GM12875 (cell line): ENCODE measurements around the gene KRT1.

ENCODE experiments used
- H3K4me3 ChIP-seq: one replicate; pipeline ENCODE4 v1.5.1; 2011; ENCODE audit warnings: low read depth, low read length, control low read depth
- TF ChIP-seq, protein P1 (sequence below): IDR thresholded peaks from 2 replicates; pipeline ENCODE4 v1.5.1; 2011; ENCODE audit warnings: low read depth, mild to moderate bottlenecking, control low read depth, inconsistent platforms, low read length, moderate library complexity, borderline replicate concordance; ENCODE audit not compliant: insufficient read depth

KRT1 gene

DNA sequence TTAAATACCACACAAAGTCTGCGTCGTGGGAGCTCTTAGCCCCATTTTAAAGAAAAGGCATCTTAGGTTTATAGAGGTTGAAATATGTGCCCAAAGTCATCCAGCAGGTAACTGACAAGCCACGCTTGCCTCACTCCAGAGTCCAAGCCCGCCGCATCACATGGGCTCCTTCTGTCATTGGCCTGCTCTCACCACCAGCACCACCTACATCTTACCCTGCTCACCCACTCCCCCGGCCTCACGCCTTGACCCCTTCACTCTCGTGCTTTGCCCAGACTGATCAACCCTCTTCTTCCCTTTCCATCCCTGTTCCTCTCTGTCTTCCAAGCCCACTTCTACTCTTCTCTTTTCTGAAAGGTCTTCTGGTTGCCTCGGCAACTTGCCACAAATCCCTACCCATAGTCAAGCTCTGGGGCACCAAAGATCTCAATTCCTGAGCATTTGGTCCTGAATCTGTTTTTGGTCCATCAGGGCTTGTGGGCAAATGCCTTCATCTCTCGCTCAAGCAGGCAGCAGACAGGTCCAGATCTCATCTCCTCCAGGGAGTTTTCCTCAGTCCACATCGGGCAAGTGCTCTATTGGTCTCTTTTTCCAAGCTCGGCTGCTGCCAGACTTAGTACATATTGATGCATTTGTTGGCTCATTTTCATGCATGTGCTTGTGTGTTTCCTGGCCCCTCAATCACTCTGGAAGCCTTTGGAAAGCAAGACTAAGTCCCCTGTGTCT lies 3.5 kb upstream of the KRT1 start:
- TF ChIP-seq, protein P1, sequence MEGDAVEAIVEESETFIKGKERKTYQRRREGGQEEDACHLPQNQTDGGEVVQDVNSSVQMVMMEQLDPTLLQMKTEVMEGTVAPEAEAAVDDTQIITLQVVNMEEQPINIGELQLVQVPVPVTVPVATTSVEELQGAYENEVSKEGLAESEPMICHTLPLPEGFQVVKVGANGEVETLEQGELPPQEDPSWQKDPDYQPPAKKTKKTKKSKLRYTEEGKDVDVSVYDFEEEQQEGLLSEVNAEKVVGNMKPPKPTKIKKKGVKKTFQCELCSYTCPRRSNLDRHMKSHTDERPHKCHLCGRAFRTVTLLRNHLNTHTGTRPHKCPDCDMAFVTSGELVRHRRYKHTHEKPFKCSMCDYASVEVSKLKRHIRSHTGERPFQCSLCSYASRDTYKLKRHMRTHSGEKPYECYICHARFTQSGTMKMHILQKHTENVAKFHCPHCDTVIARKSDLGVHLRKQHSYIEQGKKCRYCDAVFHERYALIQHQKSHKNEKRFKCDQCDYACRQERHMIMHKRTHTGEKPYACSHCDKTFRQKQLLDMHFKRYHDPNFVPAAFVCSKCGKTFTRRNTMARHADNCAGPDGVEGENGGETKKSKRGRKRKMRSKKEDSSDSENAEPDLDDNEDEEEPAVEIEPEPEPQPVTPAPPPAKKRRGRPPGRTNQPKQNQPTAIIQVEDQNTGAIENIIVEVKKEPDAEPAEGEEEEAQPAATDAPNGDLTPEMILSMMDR: no peak
- no peak overlapping the region for H3K4me3 ChIP-seq

DNA sequence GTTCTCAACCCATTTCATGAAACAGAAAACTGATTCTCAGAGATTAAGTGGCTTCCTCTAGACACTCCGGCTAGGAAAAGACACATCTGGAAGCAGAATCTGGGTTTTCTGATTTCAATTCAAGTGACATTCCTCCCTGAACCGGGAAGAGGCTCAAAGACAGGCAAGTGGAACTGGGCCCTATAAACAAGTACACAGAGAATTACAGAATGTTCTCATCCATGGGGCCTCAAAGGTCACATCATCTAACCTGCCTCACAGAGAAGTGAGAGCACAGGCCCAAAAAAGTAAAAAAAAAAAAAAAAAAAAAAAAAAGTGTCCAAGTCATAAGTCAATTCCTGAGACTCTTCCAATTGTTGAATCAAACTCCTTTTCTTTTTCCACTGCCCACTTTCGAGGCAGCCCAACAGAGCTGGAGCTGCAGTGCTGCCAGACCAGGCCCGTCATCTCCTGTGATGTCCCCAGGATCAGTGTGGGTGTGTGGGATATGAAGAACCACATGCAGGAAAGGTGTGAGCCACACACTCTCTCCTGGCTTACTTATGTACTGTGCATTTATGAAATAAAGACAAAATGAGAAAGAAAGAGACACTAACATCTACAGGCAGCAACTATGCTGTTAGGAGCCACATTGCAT lies 2.8 kb upstream of the KRT1 start:
- TF ChIP-seq, protein P1: no peak
- no peak overlapping the region for H3K4me3 ChIP-seq

DNA sequence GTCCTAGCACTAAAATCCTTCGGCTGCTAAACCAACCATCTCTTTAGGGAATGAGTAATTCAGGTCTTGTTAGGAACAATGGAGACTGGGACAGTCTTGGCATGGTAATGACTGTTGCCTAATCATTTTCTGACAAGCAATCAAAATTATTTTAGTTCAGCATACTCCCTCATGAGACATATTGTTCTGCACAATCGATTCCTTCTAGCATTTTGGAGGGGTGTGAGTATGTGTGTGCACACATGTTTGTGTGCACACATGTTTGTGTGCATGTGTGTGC lies 2.1 kb upstream of the KRT1 start:
- TF ChIP-seq, protein P1: no peak
- no peak overlapping the region for H3K4me3 ChIP-seq

DNA sequence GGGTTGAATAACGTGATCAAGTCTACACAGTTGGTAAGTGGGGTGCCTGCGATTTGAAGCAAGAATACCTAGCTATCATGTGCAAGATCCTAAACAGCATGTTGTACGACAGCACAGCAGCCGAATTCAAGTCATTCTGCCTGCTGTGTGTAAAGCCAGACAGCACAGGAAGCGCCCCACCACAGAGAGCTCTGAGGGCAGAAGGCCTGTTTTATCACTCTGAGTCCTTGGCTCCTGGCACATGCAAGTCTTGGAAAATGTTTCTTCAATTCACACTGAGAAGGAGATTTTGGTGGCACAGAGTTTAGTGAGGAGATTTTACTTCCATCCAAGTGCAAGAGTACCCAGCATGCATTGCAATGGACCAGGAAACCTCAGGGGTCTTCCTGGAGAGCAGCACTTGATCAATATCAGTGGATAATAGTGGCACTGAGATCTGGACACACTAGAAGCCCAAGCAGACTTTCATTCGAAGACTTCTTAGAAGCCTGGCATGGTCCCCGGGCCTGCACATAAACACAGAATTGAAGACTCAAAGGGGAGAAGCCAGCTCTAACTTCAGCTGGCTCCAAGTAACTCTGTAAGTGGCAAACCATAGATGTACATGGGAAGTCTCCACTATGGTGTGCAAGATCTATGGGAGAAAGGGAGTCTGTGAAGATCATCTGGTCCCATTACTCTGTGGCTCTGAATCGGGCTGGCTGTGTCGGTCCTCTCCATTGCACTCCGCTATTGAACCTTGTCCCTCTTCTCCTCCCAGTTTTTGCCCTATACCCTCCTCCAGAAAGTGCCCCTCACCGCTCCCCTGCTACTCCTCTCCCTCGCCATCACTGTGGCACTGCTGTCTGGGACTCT lies 1.5 kb upstream of the KRT1 start:
- no peak overlapping the region for H3K4me3 ChIP-seq
- TF ChIP-seq, protein P1: no peak

DNA sequence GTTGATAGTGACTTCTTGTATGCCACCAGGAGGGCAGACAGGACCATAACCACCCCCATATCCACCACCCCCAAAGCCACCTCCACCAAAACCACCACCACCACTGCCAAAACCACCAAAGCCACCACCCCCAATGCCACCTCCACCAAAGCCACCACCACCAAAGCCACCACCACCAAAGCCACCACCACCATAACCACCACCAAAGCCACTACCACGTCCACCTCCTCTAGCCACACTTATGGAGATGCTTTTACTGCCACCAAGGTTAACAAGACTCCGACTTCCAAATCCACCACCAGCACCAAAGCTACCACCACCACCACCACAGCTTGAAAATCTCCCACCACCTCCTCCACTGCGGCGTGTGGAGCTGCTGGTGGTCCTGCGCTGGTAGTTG lies 332 bp downstream of the KRT1 start:
- H3K4me3 ChIP-seq: no peak overlapping the region
- TF ChIP-seq, protein P1: no peak

DNA sequence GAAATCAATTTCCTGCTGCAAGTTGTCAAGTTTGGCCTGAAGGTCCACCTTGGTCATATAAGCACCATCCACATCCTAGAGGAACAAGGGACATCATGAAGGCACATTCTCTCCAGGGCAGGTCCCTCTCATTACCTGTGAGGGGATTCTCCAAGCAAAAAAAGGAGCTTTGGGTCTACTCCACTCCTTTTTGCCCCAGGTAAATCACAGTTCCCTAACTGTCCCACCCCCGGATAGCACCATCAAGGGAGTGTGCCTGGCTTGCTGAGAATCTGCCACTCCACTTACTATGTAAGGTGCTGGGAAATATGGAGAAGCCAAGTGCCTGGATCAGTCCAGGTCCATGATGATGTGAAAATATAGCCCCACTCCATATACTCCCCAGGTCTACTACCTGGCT lies 2.5 kb downstream of the KRT1 start:
- TF ChIP-seq, protein P1: no peak

More for the DNA sequence above, 2.5 kb downstream of the KRT1 start:
- H3K4me3 ChIP-seq: no peak overlapping the region
